SK-N-MC (cell line): Measurements from ENCODE around the gene KCNMA1.

ENCODE experiments used
- DNase-seq: peaks from one replicate; pipeline ENCODE4 v3.0.0-alpha.2; 2011; ENCODE audit warnings: low read depth, low spot score
- H3K27ac ChIP-seq: fragments of 200-600 bp; sonication (generic); 2 replicates; pipeline ENCODE4 v1.5.1; 2016; ENCODE audit warnings: mixed run types
- H3K36me3 ChIP-seq: fragments of 200-600 bp; sonication (generic); 2 replicates; pipeline ENCODE4 v1.6.1; 2017; ENCODE audit warnings: antibody characterized with exemption, low read length, mixed read lengths; ENCODE audit not compliant: insufficient read depth
- H3K4me3 ChIP-seq: fragments of 200-600 bp; sonication (generic); 2 replicates; pipeline ENCODE4 v1.5.1; 2016
- H3K9ac ChIP-seq: fragments of 200-600 bp; sonication (generic); 2 replicates; pipeline ENCODE4 v1.8.0; 2017; ENCODE audit warnings: mixed run types, mixed read lengths; ENCODE audit not compliant: insufficient read length
- H3K9me3 ChIP-seq: fragments of 200-600 bp; sonication (generic); 2 replicates; pipeline ENCODE4 v1.6.1; 2017; ENCODE audit warnings: low read depth, mild to moderate bottlenecking, antibody characterized with exemption, low read length, moderate library complexity, mixed read lengths
- EZH2 ChIP-seq: fragments of 200-600 bp; sonication (generic); IDR thresholded peaks from one replicate; pipeline ENCODE4 v1.6.1; 2017; ENCODE audit warnings: antibody characterized with exemption
- FOXP2 ChIP-seq: optimal IDR thresholded peaks from 2 replicates; pipeline ENCODE3; 2011; ENCODE audit warnings: mild to moderate bottlenecking, moderate library complexity; ENCODE audit not compliant: insufficient read depth; ENCODE audit errors: extremely low read length, control extremely low read depth
- POLR2AphosphoS5 ChIP-seq: IDR thresholded peaks from 2 replicates; pipeline ENCODE4 v1.6.1; 2012; ENCODE audit warnings: mild to moderate bottlenecking, low read depth, low read length, borderline replicate concordance

The KCNMA1 gene

GRCh38 chr10:77608281-77608680 lies 29.3 kb downstream of the KCNMA1 start:
- no peak overlapping the region for H3K27ac ChIP-seq
- no peak for TF ChIP-seq POLR2AphosphoS5
- no peak for TF ChIP-seq FOXP2
- no peak for TF ChIP-seq EZH2
- H3K9ac ChIP-seq = no peak overlapping the region
- no peaks in the 10 kb centered on the region for H3K36me3 ChIP-seq
- H3K4me3 ChIP-seq = no peak overlapping the region
- no peaks in the 10 kb centered on the region for H3K9me3 ChIP-seq
- no peak for DNase-seq

- Histone ChIP-seq H3K9me3 (no peaks in the 10 kb centered on the region), H3K36me3 (no peaks in the 10 kb centered on the region), H3K4me3 (no peak overlapping the region), H3K27ac (no peak overlapping the region), H3K9ac (no peak overlapping the region)
- DNase-seq = no peak
- no peak for TF ChIP-seq POLR2AphosphoS5
- no peak for TF ChIP-seq FOXP2
- no peak for TF ChIP-seq EZH2
Observed at GRCh38 chr10:77606751-77607150, 30.9 kb downstream of the KCNMA1 start.

- TF ChIP-seq EZH2 = no peak
- no peak for TF ChIP-seq FOXP2
- TF ChIP-seq POLR2AphosphoS5 = no peak
- H3K9me3 ChIP-seq = no peaks in the 10 kb centered on the region
- no peak overlapping the region for H3K9ac ChIP-seq
- no peak overlapping the region for H3K4me3 ChIP-seq
- no peaks in the 10 kb centered on the region for H3K36me3 ChIP-seq
- H3K27ac ChIP-seq = no peak overlapping the region
- DNase-seq = no peak
Observed at GRCh38 chr10:77605466-77605865, 32.1 kb downstream of the KCNMA1 start.

- Histone ChIP-seq H3K9ac (no peak overlapping the region), H3K4me3 (no peak overlapping the region), H3K36me3 (no peaks in the 10 kb centered on the region), H3K27ac (no peak overlapping the region), H3K9me3 (no peaks in the 10 kb centered on the region)
- TF ChIP-seq EZH2 (no peak), FOXP2 (no peak)
- no peak for DNase-seq
Observed at GRCh38 chr10:77604941-77605351, 32.7 kb downstream of the KCNMA1 start.

- Histone ChIP-seq H3K36me3 (no peaks in the 10 kb centered on the region), H3K9ac (no peak overlapping the region), H3K4me3 (no peak overlapping the region), H3K27ac (no peak overlapping the region), H3K9me3 (no peaks in the 10 kb centered on the region)
- no peak for DNase-seq
- TF ChIP-seq EZH2 (no peak), FOXP2 (no peak), POLR2AphosphoS5 (no peak)
Observed at GRCh38 chr10:77604063-77604462, 33.5 kb downstream of the KCNMA1 start.

GRCh38 chr10:77603534-77603927 lies 34.1 kb downstream of the KCNMA1 start:
- no peaks in the 10 kb centered on the region for H3K9me3 ChIP-seq
- H3K9ac ChIP-seq = no peak overlapping the region
- no peak overlapping the region for H3K4me3 ChIP-seq
- H3K36me3 ChIP-seq = no peaks in the 10 kb centered on the region
- no peak overlapping the region for H3K27ac ChIP-seq
- TF ChIP-seq FOXP2 (no peak), EZH2 (no peak), POLR2AphosphoS5 (no peak)
- no peak for DNase-seq

GRCh38 chr10:77602913-77603533 lies 34.6 kb downstream of the KCNMA1 start:
- no peaks in the 10 kb centered on the region for H3K9me3 ChIP-seq
- H3K36me3 ChIP-seq = no peaks in the 10 kb centered on the region
- peak overlapping the region; percentile 31; the same call in 1 of the 2 replicates for H3K4me3 ChIP-seq
- TF ChIP-seq POLR2AphosphoS5 (no peak), FOXP2 (no peak), EZH2 (no peak)
- H3K9ac ChIP-seq = no peak overlapping the region
- H3K27ac ChIP-seq = no peak overlapping the region
- peak; percentile 3 for DNase-seq

- DNase-seq = no peak
- no peak overlapping the region for H3K27ac ChIP-seq
- H3K36me3 ChIP-seq = no peaks in the 10 kb centered on the region
- peak overlapping the region; percentile 31; the same call in 1 of the 2 replicates for H3K4me3 ChIP-seq
- no peak for TF ChIP-seq FOXP2
- no peak for TF ChIP-seq EZH2
- TF ChIP-seq POLR2AphosphoS5 = no peak
- no peak overlapping the region for H3K9ac ChIP-seq
- no peaks in the 10 kb centered on the region for H3K9me3 ChIP-seq
Observed at GRCh38 chr10:77602231-77602912, 35.2 kb downstream of the KCNMA1 start.

- TF ChIP-seq EZH2 (no peak), FOXP2 (no peak), POLR2AphosphoS5 (no peak)
- Histone ChIP-seq H3K9ac (no peak overlapping the region), H3K9me3 (no peaks in the 10 kb centered on the region), H3K36me3 (no peaks in the 10 kb centered on the region), H3K27ac (no peak overlapping the region), H3K4me3 (no peak overlapping the region)
- DNase-seq = no peak
Observed at GRCh38 chr10:77601488-77601887, 36.1 kb downstream of the KCNMA1 start.
